Endothelial cell of umbilical vein (primary cell): ENCODE results near the gene ABCD1.
"Not testable (repeated sequence)": the region's sequence is repeated elsewhere in the genome, so short reads cannot be mapped to it uniquely, and the experiment has no call there.

ENCODE experiments used
- CTCF ChIP-seq, 2 donors: IDR thresholded peaks; 1 replicate in 1 of 2; 2 replicates in 1 of 2; pipeline ENCODE4 v1.5.1; 2011; ENCODE audit warnings: low read length in 2 of 2, mild to moderate bottlenecking in 2 of 2, moderate library complexity in 2 of 2, control low read depth in 1 of 2, inconsistent platforms in 1 of 2, low read depth in 1 of 2; ENCODE audit not compliant: insufficient read depth in 1 of 2; ENCODE audit errors: extremely low read depth in 1 of 2
- EZH2 ChIP-seq: IDR thresholded peaks from 2 replicates; pipeline ENCODE4 v1.6.1; 2012; ENCODE audit warnings: borderline replicate concordance, low read depth, mild to moderate bottlenecking, moderate library complexity, low read length, inconsistent platforms; ENCODE audit not compliant: severe bottlenecking
- FOS ChIP-seq: IDR thresholded peaks from 2 replicates; pipeline ENCODE4 v1.6.1; 2011; ENCODE audit warnings: mild to moderate bottlenecking, low read length, moderate library complexity, borderline replicate concordance; ENCODE audit not compliant: insufficient read depth
- GATA2 ChIP-seq: IDR thresholded peaks from 2 replicates; pipeline ENCODE4 v1.7.0; 2011; ENCODE audit warnings: low read depth, mild to moderate bottlenecking, moderate library complexity, mixed read lengths, low read length; ENCODE audit not compliant: insufficient read length, insufficient read depth
- JUN ChIP-seq: IDR thresholded peaks from 2 replicates; pipeline ENCODE4 v1.6.1; 2011; ENCODE audit warnings: borderline replicate concordance, low read depth; ENCODE audit not compliant: insufficient read length, insufficient read depth
- MAX ChIP-seq: IDR thresholded peaks from 2 replicates; pipeline ENCODE4 v1.6.1; 2011; ENCODE audit not compliant: insufficient read depth, insufficient read length
- MYC ChIP-seq: IDR thresholded peaks from one replicate; pipeline ENCODE4 v1.6.1; 2011; ENCODE audit warnings: mild to moderate bottlenecking, low read depth, low read length
- POLR2A ChIP-seq: IDR thresholded peaks from 2 replicates; pipeline ENCODE4 v1.6.1; 2012; ENCODE audit warnings: low read depth, mild to moderate bottlenecking, control low read depth, low read length
- POLR2AphosphoS5 ChIP-seq: IDR thresholded peaks from 2 replicates; pipeline ENCODE4 v1.6.1; 2012; ENCODE audit warnings: low read depth, mild to moderate bottlenecking, control low read depth, low read length, moderate library complexity; ENCODE audit not compliant: insufficient read depth

- TF ChIP-seq POLR2A; CTCF (IDR thresholded peaks at IDR 0.05; ENCODE audit: extremely low read depth in 1 of 2, insufficient read depth in 1 of 2, low read depth in 1 of 2, low read length in 2 of 2); POLR2AphosphoS5; EZH2; MAX; MYC; GATA2; FOS; JUN: not testable (repeated sequence)
Observed at GRCh38 chrX:153696538-153696937, 28.1 kb upstream of the ABCD1 start.
